ENCODE data around the gene SYF2.
"Not testable (repeated sequence)": the region's sequence is repeated elsewhere in the genome, so short reads cannot be mapped to it uniquely, and the experiment has no call there.

DNA sequence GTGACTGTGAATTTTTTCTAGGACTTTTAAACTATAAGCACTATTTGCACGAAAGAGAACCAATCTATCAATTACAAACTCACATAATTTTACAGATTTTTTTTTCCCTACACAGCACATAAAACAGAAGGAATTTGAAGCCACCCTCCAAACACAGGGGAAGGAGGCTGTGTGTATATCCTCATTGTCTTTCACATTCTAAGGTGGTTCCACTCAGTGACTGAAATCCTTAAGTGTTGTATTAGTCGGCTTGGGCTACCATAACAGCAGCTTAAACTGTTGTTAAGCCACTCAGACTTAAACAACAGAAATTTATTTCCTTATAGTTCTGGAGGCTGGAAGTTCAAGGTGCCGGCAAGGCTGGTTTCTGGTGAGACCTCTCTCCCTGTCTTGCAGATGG lies 28.0 kb upstream of the SYF2 start:
- TF ChIP-seq, protein P1, sequence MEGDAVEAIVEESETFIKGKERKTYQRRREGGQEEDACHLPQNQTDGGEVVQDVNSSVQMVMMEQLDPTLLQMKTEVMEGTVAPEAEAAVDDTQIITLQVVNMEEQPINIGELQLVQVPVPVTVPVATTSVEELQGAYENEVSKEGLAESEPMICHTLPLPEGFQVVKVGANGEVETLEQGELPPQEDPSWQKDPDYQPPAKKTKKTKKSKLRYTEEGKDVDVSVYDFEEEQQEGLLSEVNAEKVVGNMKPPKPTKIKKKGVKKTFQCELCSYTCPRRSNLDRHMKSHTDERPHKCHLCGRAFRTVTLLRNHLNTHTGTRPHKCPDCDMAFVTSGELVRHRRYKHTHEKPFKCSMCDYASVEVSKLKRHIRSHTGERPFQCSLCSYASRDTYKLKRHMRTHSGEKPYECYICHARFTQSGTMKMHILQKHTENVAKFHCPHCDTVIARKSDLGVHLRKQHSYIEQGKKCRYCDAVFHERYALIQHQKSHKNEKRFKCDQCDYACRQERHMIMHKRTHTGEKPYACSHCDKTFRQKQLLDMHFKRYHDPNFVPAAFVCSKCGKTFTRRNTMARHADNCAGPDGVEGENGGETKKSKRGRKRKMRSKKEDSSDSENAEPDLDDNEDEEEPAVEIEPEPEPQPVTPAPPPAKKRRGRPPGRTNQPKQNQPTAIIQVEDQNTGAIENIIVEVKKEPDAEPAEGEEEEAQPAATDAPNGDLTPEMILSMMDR (conservative IDR thresholded peaks at IDR 0.05 in 1 of 2, IDR thresholded peaks at IDR 0.05 in 1 of 2; ENCODE audit: extremely low read depth in 1 of 2, insufficient read depth in 1 of 2, low read depth in 1 of 2, low read length in 2 of 2) = not testable (repeated sequence)
- not testable (repeated sequence) for TF ChIP-seq EZH2 (IDR thresholded peaks at IDR 0.05; ENCODE audit: borderline replicate concordance, low read length)
